ENCODE results near the gene IGFBP6. TPM values are rescaled to one million over a fixed set of nuclear protein-coding genes. Genes with fewer than 3 reads are reported as not detected.

Gene IGFBP6
- total RNA-seq, 1 experiment from 2014 or later: 231 TPM

- no peak for DNase-seq (ENCODE audit: low read depth)
Measured at GRCh38 chr12:53115891-53116648, 18.6 kb downstream of the IGFBP6 start.

GRCh38 chr12:53118751-53119300 is 21.4 kb downstream of the IGFBP6 start:
- DNase-seq (ENCODE audit: low read depth): no peak

- DNase-seq (ENCODE audit: low read depth): no peak
Measured at GRCh38 chr12:53120685-53121525, 23.4 kb downstream of the IGFBP6 start.

GRCh38 chr12:53122961-53123468 is 25.5 kb downstream of the IGFBP6 start:
- DNase-seq (ENCODE audit: low read depth): no peak

GRCh38 chr12:53123578-53124351 is 26.3 kb downstream of the IGFBP6 start:
- DNase-seq (ENCODE audit: low read depth): peak; percentile 13

GRCh38 chr12:53124352-53124723 is 26.9 kb downstream of the IGFBP6 start:
- no peak for DNase-seq (ENCODE audit: low read depth)

GRCh38 chr12:53127169-53127568 is 29.7 kb downstream of the IGFBP6 start:
- no peak for DNase-seq (ENCODE audit: low read depth)

GRCh38 chr12:53128780-53129569 is 31.5 kb downstream of the IGFBP6 start:
- DNase-seq (ENCODE audit: low read depth): no peak

- DNase-seq (ENCODE audit: low read depth): no peak
Measured at GRCh38 chr12:53131844-53132243, 34.4 kb downstream of the IGFBP6 start.

GRCh38 chr12:53133722-53134121 is 36.3 kb downstream of the IGFBP6 start:
- no peak for DNase-seq (ENCODE audit: low read depth)

- DNase-seq (ENCODE audit: low read depth): no peak
Measured at GRCh38 chr12:53143355-53143754, 45.9 kb downstream of the IGFBP6 start.

- DNase-seq (ENCODE audit: low read depth): peak; percentile 66
Measured at GRCh38 chr12:53145383-53146260, 48.2 kb downstream of the IGFBP6 start.

- DNase-seq (ENCODE audit: low read depth): no peak
Measured at GRCh38 chr12:53147181-53147580, 49.7 kb downstream of the IGFBP6 start.

GRCh38 chr12:53147653-53148052 is 50.2 kb downstream of the IGFBP6 start:
- DNase-seq (ENCODE audit: low read depth): no peak

GRCh38 chr12:53151039-53151438 is 53.6 kb downstream of the IGFBP6 start:
- no peak for DNase-seq (ENCODE audit: low read depth)
